Measurements from ENCODE around the gene PLA2G15.

PLA2G15 gene

DNA sequence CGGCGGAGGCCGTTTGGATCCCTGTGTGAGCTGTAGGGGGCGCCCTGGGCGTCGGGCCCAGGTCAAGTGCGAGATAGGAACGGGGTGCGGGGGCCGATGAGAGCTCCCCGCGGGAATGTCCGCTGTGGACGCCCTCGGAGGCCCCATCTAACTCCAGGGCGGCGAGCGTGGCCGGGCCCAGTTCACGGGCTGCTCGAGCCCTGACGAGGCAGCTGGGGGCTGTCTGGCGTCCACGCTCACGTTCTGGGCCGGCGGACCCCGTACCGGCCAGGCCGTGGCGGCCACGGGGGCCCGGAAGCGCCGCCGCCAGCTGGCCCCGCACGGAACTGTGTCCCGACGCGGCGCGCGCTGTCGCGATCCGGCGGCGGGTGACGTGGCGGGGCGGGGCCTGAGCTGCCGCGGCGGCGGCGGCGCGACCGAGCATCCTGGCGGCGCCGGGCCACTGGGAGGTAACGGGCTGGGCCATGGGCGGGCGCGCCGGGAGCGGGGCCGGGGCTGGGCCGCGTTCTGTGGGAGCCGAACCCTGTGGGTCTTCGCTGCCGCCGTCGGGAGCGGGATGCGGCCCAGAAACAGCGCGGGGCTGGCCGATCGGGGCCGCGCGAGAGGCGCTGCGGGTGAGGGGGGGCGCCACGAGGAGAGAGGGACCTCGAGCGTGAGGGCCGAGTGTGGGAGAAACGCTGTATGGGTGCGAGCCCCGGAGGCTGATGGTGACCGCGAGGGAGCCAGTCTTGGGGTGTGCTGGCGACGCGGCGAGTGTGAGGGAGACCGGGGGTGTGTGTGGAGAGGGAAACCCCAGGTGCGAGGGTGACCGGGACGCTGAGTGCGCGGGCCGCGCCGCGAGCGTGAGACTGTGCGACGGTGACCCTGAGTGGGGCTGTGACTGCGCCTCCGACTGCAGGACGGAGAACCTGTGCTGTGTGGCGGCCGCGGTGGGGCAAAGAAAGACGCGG is 19.2 kb downstream of the PLA2G15 start, which contains the start of gene SLC7A6:
Gene SLC7A6, plus strand, starts transcription at position 399 of the 950 bp plus-strand sequence. CDS start 10,201 bp downstream, outside the sequence.
- peaks cover 11 to 14% (median 11%) of the 10 kb centered on the region in 3 donors for H3K36me3 ChIP-seq
- H3K27ac ChIP-seq: peak within 1 kb of the TSS; percentile 89 to 96
- no peaks in the 10 kb centered on the region for H3K27me3 ChIP-seq
- H3K9me3 ChIP-seq: no peaks in the 10 kb centered on the region
- TF ChIP-seq, protein P1, sequence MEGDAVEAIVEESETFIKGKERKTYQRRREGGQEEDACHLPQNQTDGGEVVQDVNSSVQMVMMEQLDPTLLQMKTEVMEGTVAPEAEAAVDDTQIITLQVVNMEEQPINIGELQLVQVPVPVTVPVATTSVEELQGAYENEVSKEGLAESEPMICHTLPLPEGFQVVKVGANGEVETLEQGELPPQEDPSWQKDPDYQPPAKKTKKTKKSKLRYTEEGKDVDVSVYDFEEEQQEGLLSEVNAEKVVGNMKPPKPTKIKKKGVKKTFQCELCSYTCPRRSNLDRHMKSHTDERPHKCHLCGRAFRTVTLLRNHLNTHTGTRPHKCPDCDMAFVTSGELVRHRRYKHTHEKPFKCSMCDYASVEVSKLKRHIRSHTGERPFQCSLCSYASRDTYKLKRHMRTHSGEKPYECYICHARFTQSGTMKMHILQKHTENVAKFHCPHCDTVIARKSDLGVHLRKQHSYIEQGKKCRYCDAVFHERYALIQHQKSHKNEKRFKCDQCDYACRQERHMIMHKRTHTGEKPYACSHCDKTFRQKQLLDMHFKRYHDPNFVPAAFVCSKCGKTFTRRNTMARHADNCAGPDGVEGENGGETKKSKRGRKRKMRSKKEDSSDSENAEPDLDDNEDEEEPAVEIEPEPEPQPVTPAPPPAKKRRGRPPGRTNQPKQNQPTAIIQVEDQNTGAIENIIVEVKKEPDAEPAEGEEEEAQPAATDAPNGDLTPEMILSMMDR (IDR thresholded peaks at IDR 0.05): peak; percentile 57 to 75
- H3K4me3 ChIP-seq: peak within 1 kb of the TSS; percentile 73 to 83
- peaks cover 0 to 31% (median 15%) of the 10 kb centered on the region in 4 donors for H3K4me1 ChIP-seq
- intact Hi-C loops (cut with DNase I; ENCODE audit: low total_unique reads): loop anchor here (1.0 to 2.0 kb wide), 2 partner anchors 26 to 46 kb away; partner anchors contain the start of gene SLC7A6OS
- DNase-seq: peak; percentile 72 to 84

DNA sequence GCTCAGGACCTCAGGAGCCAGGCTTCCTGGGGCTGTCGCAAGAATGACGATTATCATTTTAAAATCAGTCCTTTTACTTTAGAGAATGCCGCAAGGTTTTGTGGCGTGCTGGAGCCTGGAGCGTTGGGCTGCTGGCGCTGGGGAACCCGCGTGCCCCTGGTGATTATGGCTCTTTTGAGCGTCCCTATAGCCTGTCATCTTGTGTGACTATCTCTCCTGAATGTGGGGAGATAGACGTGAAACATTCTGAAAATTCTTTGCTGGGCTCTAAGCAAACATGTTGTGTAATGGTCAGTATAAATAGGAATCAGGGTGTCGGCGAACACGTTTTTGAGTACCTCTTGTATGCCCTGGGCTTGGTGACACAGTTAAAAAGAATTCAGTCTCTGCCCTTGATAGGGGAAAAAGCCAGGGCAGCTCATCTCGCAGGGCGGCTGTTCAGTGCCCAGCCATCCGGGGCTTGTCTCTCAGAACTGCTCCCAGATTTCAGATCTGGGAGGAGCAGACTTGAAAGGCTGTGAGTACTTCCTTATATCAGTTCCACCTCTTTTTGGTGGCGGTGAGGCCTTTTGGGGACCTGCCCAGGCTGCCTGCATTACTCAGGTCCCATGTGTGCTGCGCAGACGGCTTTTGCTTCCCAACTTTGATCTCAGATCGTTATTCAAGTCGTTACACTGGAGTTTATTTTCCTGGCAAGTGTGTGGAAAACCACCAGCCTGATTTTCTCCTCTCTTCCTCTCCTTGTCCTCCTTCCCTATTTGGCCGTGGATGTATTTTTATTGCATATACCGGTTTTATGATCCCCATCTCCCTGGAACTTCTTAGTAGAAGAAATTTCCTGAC is 20.1 kb downstream of the PLA2G15 start:
- TF ChIP-seq, protein P1 (IDR thresholded peaks at IDR 0.05): no peak
- intact Hi-C loops (cut with DNase I; ENCODE audit: low total_unique reads): loop anchor here (2.0 kb wide), 1 partner anchor 26 kb away; no protein-coding TSS in a partner anchor
- Histone ChIP-seq H3K4me3 (peak overlapping the region; percentile 73 to 83), H3K4me1 (peaks cover 0 to 31% (median 15%) of the 10 kb centered on the region in 4 donors), H3K9me3 (no peaks in the 10 kb centered on the region), H3K27me3 (no peaks in the 10 kb centered on the region), H3K36me3 (peaks cover 2 to 5% (median 2%) of the 10 kb centered on the region in 3 donors), H3K27ac (peak overlapping the region; percentile 89 to 96)
- peak; percentile 81 to 83 for DNase-seq

DNA sequence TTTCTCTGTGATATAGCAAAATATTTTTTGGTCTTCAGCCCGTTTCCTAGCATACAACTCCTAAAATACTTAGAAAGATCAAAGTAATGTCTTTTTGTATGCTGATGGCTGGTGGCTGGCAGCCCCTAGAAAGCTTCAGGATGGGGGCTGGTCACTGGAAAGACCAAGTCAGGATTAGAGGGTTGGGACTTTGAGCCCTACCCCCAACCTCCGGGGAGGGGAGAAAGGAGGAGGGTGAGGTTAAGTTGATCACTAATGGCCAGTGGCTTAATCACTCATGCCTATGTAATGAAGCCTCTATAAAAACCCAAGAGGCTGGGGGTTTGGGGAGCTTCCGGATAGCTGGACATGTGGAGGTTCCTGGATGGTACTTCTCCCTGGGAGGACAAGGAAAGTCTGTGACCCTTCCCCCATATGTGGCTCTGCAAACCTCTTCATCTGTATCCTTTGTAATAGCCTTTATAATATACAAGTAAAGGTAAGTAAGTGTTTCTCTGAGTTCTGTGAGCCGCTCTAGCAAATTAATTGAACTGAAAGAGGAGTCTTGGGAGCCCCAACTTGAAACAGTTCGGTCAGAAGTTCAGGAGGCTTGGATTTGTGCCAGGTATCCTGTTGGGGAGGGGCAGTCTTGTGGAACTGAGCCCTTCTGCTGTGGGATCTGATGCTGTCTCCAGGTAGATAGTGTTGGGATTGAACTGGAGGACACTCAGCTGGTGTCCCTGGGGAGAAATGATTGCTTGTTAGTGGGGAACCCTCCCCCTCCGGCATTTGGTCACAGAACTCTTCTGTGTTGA is 22.6 kb downstream of the PLA2G15 start:
- peaks cover 0 to 28% (median 17%) of the 10 kb centered on the region in 4 donors for H3K4me1 ChIP-seq
- H3K36me3 ChIP-seq: peaks cover 0 to 2% (median 0%) of the 10 kb centered on the region in 3 donors
- H3K27ac ChIP-seq: no peak overlapping the region
- no peak for DNase-seq
- no peaks in the 10 kb centered on the region for H3K27me3 ChIP-seq
- no peak overlapping the region for H3K4me3 ChIP-seq
- no peaks in the 10 kb centered on the region for H3K9me3 ChIP-seq
- TF ChIP-seq, protein P1 (IDR thresholded peaks at IDR 0.05): no peak
- intact Hi-C loops (cut with DNase I; ENCODE audit: low total_unique reads): no loop called here

DNA sequence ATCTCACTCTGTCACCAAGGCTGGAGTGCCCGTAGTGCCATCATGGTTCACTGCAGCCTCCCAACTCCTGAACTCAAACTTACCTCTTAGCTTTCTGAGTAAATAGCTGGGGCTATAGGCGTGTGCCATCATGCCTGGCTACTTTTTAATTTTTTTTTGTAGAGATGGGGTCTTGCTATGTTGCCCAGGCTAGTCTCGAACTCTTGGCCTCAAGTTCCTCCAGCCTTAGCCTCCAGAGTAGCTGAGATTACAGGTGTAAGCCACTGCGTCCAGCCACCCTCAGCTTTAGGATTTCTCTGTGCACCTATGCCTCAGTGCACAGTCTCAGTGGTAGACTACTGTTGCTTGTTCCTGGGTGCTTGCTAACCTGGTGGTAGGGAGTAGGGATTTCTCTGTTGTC is 24.6 kb downstream of the PLA2G15 start:
- TF ChIP-seq, protein P1 (IDR thresholded peaks at IDR 0.05): no peak
- Histone ChIP-seq H3K36me3 (peaks cover 9 to 20% (median 16%) of the 10 kb centered on the region in 3 donors), H3K27ac (no peak overlapping the region), H3K27me3 (no peaks in the 10 kb centered on the region), H3K9me3 (no peaks in the 10 kb centered on the region), H3K4me3 (no peak overlapping the region), H3K4me1 (peaks cover 0 to 19% (median 12%) of the 10 kb centered on the region in 4 donors)
- intact Hi-C loops (cut with DNase I; ENCODE audit: low total_unique reads): no loop called here
- DNase-seq: no peak

Data from tibial artery (tissue), 4 donors.